D721Med (cell line): ENCODE measurements around the gene MAN2A1.
"Not testable (repeated sequence)": the region's sequence is repeated elsewhere in the genome, so short reads cannot be mapped to it uniquely, and the experiment has no call there.

Experiments used
- DNase-seq: peaks from one replicate; pipeline ENCODE4 v3.0.0; 2011; ENCODE audit warnings: low spot score; ENCODE audit not compliant: insufficient read length
- FAIRE-seq: peaks from 2 replicates; lab custom pipeline; 2011; peaks lifted over from hg19 to GRCh38; lab: Jason Lieb, UNC
- CTCF ChIP-seq: IDR thresholded peaks from 2 replicates; pipeline ENCODE4 v1.5.1; 2012; ENCODE audit warnings: mild to moderate bottlenecking, control low read depth; ENCODE audit not compliant: insufficient read depth; ENCODE audit errors: missing control alignments

MAN2A1 gene

GRCh38 chr5:109880907-109881685 lies 191.4 kb downstream of the MAN2A1 start:
- no peak for TF ChIP-seq CTCF
- DNase-seq (no peak), FAIRE-seq (no peak)

- FAIRE-seq (no peak), DNase-seq (no peak)
- no peak for TF ChIP-seq CTCF
Measured at GRCh38 chr5:109882546-109882945, 192.8 kb downstream of the MAN2A1 start.

- DNase-seq (no peak), FAIRE-seq (no peak)
- TF ChIP-seq CTCF, result no peak
Measured at GRCh38 chr5:109884676-109885075, 194.9 kb downstream of the MAN2A1 start.

- FAIRE-seq, result no peak
- DNase-seq, result no peak
- no peak for TF ChIP-seq CTCF
Measured at GRCh38 chr5:109885205-109885604, 195.5 kb downstream of the MAN2A1 start.

GRCh38 chr5:109888989-109889388 lies 199.3 kb downstream of the MAN2A1 start:
- DNase-seq, result no peak
- no peak for FAIRE-seq
- no peak for TF ChIP-seq CTCF

- DNase-seq, FAIRE-seq: not testable (repeated sequence)
Measured at GRCh38 chr5:109893271-109893670, 203.5 kb downstream of the MAN2A1 start.

- FAIRE-seq (no peak), DNase-seq (no peak)
Measured at GRCh38 chr5:109898269-109899162, 208.8 kb downstream of the MAN2A1 start.

More at GRCh38 chr5:109898269-109899162, 208.8 kb downstream of the MAN2A1 start:
- no peak for TF ChIP-seq CTCF
